NCI-H1436 treated with DMSO at 0.1 percent for 48 hours (cell line): ENCODE measurements around the gene COL6A2.
"Not testable (repeated sequence)": the region's sequence is repeated elsewhere in the genome, so short reads cannot be mapped to it uniquely, and the experiment has no call there.

ENCODE experiments used
- DNase-seq: peaks from one replicate; lab custom pipeline; 2025; lab: John Stamatoyannopoulos, UW

The COL6A2 gene

GRCh38 chr21:46094401-46095082 is 3.4 kb upstream of the COL6A2 start:
- DNase-seq, result no peak

- DNase-seq, result no peak
These were observed 2.7 kb upstream of the COL6A2 start for GRCh38 chr21:46095083-46095719.

- no peak for DNase-seq
These were observed 1.9 kb upstream of the COL6A2 start for GRCh38 chr21:46095814-46096595.

- no peak for DNase-seq
These were observed 1.1 kb upstream of the COL6A2 start for GRCh38 chr21:46096596-46097335.

DNA sequence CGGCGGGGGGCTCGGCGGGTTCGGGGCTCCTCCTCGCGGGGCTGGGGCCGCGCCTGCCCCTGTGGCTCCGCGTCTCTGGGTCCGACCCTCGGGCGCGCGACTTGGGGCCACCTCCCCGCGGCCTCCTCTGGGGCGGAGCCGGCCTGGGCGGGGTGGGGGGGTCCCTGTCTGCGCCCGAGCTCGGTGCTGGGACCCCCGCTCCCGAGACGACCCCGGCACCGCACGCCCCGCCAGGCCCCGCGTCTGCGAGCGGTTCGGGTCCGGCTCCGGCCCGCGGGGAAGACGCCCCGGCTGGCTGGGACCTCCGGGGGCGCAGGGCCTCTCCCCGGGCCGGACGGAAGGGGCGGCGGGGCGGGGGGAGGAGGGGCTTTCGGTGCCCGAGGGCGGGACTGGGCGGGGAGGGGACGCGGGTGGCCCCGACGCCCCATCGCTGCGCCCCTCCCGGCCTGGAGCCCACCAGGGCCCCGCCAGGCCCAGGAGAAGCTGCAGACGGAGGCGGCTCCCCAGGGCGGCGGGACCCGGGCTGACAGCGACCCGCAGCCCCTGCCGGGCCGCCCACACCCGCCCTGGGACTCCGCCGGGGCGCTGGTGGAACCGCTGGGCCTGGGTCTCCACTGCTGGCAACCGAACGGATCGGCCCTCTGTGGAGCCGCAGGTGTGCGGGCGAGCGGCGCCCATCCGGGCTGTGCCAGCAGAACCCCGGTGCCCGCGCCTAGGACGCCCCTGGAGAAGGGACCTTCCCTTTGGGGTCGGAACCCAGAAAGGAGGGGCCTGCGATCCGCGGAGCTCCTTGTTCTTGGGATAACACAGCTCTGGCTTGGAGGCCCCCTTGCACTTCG is 610 bp downstream of the COL6A2 start:
- DNase-seq, result no peak

DNA sequence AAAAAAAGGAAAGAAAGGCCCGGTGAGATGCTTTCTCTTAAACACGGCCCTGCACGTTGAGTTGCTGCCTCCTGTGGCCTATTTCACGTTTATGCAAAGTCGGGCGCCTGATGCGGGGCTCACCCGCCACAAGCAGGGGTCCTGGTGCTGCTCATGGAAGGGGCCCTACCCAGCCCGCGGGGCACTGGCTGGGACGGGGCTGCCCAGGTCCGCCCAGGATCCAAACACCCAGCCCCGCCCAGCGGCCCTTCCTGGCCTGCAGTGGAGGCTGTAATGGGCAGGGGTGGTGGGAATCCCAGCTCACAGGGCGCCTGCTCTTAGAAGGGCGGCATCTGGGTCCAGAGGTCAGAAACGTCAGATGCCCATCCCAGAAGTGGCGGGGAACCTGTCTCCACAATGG is 1.6 kb downstream of the COL6A2 start:
- DNase-seq, result no peak

DNA sequence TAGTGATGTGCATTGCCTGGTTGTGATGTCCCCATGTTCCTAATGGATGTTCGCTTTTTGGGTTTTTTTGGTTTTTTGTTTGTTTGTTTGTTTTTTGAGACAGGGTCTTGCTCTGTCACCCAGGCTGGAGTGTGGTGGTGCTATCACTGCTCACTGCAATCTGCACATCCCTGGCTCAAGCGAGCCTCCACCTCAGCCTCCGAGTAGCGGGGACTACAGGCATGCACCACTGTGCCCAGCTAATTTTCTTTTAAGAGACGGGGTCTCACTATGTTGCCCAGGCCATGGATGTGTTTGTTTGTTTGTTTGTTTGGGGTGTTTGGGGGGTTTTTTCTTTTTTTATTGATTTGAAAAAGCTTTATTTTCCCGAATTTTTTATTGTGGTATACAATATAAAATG is 2.1 kb downstream of the COL6A2 start:
- no peak for DNase-seq

- no peak for DNase-seq
These were observed 2.5 kb downstream of the COL6A2 start for GRCh38 chr21:46100426-46100825.

GRCh38 chr21:46100906-46101305 is 3.0 kb downstream of the COL6A2 start:
- no peak for DNase-seq

GRCh38 chr21:46104104-46104503 is 6.2 kb downstream of the COL6A2 start:
- DNase-seq, result no peak

DNA sequence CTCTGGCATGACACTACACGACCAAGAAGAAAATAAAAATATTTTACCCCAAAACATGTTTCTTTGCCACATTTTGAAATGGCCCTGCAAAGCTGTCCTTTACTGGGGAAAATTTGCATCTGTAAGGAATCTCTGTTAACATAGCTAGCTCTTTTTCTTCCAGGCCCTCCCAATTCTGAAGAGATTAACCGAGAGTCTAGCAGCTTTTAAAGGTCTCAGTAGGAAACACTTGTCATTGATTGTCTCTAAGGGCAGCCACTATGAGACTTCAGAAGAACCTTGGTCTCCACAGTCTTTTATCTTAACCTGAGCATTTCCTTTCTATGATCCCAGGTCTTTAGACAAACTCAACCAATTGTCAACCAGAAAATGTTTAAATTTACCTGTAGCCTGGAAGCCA is 9.5 kb downstream of the COL6A2 start:
- not testable (repeated sequence) for DNase-seq

GRCh38 chr21:46108827-46109312 is 11.0 kb downstream of the COL6A2 start:
- DNase-seq, result no peak

DNA sequence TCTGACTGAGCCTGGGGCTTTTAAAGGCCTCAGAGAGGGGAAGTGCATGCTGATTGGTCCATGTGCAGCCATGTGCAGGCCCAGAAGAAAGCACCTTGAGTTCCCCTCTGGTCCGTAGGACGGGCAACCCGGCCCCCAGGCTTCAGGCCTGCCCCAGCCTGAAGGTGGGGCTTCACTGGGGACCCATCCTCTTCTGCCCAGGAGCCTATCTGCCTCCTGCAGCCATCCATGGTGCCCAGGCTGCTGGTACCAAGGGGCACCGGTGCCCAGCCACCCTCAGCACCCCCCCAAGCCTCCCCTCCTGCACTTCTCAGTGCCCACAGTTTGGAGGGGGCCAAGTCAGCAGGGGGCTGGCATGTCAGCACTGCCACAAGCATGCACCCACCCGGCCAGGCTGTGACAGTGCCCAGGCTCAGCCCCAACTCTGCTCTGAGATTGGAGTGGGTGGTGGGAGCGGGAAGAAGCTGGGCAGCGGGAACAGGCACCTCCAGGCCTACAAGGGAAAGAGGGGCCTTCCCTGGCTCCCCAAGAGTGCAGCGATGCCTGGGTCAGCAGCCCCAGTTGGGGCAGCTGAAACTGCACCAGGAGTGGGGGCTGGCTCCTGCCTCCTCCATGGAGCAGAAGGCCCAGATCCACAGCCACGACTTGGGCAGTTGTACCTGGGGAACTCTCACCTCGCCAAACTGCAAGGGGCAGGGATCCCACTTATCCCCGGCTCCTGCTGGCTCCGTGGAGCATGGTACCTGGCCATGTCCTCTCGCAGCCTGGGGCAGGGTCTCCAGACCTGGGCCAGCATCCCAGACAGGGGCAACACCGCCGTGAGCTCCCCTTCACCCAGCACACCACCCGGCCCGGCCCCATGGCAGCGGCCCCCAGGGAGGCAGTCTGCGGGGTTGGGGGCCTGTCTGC is 11.7 kb downstream of the COL6A2 start:
- no peak for DNase-seq

GRCh38 chr21:46110499-46111192 is 12.7 kb downstream of the COL6A2 start:
- DNase-seq, result no peak

DNA sequence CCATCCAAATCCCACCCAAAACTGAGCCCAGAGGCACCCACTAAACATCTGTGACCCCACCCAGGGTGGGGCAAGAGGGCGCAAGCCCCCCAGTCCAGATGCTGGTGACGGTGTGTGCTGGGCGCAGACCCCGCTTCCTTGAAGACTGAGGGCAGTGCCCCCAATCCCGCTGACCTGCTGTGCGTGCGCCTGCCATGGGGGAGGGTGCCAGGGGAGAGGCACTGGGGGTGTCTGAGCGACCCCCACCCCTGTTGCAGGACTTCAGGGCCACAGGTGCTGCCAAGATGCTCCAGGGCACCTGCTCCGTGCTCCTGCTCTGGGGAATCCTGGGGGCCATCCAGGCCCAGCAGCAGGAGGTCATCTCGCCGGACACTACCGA is 13.3 kb downstream of the COL6A2 start:
- no peak for DNase-seq

GRCh38 chr21:46111857-46112724 is 14.2 kb downstream of the COL6A2 start:
- DNase-seq, result no peak

GRCh38 chr21:46112725-46113215 is 14.9 kb downstream of the COL6A2 start:
- DNase-seq, result no peak

GRCh38 chr21:46113497-46114176 is 15.7 kb downstream of the COL6A2 start:
- no peak for DNase-seq
